ENCODE results near the gene ZNF407.

Gene ZNF407

DNA sequence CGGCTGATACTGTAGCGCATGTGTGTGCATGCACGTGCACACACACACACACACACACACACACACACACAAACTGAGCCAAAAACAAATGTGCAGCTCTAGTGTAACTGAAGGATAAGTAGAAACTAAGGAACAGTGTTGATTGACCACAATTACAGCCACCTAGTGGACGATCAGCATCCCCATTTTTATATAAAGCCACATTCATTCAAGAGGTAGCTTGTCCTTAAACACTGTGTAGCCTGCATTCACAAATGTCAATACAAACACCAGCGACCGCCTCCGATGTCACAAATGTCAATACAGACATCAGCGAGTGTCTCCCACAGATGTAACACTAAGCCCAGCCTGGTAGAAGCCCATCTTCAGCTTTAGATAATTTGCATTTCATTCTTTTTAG lies 443.9 kb downstream of the ZNF407 start:
- DNase-seq (ENCODE audit: low read depth in 1 of 2, low spot score in 1 of 2), result no peak

DNA sequence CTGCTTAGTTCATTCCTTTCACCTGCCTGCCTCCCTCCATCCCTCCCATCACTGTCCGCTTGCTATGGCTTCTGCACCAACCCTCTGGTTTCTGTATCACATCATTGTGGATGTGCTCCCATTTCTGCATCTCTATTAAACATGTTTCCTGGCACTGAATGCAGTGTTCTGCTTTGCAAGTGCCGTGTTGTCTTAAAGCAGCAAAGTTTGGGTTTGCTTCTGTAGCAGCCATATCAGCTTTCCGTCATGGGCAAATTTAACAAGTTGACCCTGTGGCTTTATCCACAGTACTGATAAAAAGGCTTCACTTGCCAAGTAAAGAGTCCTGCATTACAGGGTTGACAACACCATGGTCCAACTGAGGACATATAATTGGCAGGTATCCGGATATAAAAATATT lies 445.8 kb downstream of the ZNF407 start:
- DNase-seq (ENCODE audit: low read depth in 1 of 2, low spot score in 1 of 2), result no peak

DNA sequence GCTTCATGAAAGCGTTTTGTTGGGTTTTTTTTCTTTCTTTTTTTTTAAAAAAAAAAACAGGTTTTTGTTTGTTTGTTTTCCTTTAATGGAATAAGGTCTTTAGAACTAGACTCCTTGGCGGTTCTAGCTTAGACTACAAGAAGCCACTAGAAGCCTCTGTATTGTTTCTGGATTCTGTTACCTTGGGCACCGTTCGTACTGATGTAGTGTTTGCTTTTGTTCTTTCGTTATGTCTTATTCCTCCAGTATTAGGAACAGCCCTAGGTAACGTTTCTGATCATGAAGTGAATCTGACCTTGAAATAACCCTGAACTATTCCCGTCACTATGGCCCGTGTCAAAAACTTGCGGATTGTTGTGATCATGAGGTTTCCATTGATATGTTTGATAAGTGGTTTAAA lies 446.6 kb downstream of the ZNF407 start:
- no peak for DNase-seq (ENCODE audit: low read depth in 1 of 2, low spot score in 1 of 2)

DNA sequence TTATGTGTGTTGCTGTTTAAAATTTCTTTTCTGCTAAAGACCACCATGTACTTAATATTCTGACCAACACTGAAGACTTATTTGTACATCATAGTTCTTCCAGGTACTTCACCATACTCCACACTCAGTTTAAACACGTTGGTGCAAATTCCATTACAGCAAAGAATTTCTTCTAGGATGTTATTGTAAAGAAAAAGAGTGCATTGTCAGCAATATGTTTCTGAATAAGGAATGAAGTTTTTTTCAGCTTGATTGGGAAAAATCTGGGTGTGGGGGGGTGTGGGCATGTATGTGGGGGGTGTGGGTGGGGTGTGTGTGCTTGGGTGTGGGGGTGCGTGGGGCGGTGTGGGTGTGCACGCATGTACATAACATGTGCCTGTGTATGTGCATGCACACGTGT lies 447.1 kb downstream of the ZNF407 start:
- DNase-seq (ENCODE audit: low read depth in 1 of 2, low spot score in 1 of 2), result no peak

DNA sequence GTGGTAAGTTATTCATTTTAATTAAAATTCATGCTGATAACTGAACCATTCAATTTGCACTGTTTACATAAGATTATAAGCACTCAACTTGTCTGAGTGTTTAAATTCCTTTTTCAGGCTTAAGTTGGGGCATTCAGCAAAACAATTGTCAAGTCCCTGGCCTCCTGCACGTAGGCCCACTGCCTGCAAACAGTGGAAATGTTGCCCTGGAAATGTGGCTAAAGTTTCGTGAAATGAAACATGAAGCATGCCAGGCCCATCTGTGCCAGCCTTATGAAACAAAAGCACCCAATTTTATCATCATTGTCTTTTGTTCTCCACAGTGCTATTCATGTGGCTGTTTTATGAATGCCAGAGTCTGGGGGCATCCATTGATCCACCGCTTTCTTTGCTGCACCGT lies 447.6 kb downstream of the ZNF407 start:
- no peak for DNase-seq (ENCODE audit: low read depth in 1 of 2, low spot score in 1 of 2)

DNA sequence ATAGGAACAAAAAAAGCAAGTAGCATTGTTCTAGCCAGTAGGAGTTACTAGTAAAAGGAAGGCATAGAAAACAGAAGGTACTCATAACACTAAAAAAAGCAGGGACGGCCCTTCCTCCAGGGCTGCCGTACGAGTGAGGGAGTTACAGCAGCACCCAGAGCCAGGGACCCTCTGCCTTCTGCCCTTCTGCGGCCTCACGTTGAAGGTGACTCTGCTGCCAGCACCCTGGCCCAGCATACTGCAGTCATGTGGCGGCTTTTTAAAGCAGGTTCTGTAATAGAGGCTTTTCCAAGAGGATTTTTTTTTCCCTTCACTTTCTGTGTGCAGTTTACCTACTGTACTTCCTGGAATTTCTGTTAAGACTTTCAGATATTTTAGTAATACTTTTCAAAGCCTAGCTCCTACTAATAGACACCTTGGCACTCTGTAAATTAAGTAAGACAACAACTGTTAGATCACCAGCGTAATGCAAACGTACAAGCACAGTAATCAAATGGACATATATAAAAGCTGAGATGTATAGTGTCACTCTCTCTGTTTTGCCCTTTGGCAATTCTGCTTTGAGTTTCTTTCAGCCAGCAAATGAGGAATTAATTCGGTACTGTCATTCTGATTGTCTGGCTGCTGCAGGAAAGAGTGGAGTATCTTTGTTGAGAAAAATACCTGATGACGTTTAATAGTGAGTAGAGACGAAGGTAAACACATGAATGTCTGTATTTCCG lies 449.7 kb downstream of the ZNF407 start:
- DNase-seq (ENCODE audit: low read depth in 1 of 2, low spot score in 1 of 2), result no peak

DNA sequence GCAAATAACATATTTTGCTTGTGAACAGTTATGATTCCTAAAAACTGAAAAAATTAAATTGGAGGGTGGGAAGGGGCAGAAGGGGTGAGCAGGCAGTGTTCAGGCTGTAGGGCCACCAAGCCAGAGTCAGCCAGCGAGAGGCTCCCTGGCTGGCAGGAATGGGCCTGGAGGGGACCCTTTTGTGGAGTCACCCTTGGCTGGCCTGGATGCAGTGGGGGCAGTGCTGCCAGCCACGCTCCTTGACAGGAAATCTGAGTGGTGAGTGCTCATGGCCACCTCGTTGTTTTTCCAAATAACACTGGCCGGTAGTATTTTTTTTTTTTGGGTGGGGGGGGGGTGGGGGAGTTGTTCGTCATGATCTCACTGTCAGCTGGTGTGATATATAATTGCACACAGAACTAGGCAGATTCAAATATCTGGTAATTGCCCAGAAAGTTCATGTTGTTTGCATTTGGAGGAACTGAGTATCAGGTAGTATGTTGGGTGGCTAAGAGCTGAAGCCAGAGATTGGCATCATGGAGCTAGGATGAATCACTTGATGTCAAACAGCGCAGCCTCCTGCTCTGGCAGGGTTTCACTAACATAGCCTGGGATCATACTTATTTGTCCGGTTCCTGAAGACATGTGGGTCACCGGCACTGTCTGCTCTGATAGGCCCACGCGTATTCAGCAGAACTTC lies 451.2 kb downstream of the ZNF407 start:
- DNase-seq (ENCODE audit: low read depth in 1 of 2, low spot score in 1 of 2), result no peak

DNA sequence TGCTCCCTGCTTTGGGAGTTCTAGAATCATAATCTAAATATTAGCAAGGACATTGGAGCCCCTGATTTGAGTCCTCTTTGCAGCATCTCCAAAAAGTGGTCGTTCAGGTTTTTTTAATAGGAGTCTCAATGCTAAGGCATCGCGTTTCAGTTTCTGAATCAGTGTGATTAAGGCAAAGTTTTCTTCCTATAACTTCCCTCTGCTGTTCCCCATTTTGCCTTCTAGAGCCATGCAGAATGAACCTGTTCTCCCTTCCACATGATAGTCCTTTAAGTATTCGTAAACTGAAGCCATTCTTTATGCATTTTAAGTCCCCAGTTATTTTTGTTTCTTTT lies 451.8 kb downstream of the ZNF407 start:
- no peak for DNase-seq (ENCODE audit: low read depth in 1 of 2, low spot score in 1 of 2)

DNA sequence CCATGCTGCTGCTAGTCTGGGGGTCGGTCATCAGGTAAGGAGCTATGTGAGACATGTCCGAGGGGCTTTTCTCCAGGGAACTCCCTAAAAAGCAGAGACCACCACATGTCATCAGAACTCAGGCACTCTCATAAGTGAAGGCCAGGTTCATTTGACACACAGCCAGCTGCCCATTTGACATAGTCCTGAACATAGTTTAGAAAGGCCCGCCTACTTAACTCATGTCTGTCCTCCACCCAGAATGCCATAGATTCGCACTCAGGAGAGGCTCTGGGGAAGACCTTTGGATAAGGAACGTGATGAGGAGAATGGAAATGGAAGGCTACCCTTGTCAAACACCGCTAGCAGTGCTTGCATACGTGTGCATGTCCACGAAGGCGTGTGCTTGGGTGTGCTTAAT lies 454.1 kb downstream of the ZNF407 start:
- no peak for DNase-seq (ENCODE audit: low read depth in 1 of 2, low spot score in 1 of 2)

DNA sequence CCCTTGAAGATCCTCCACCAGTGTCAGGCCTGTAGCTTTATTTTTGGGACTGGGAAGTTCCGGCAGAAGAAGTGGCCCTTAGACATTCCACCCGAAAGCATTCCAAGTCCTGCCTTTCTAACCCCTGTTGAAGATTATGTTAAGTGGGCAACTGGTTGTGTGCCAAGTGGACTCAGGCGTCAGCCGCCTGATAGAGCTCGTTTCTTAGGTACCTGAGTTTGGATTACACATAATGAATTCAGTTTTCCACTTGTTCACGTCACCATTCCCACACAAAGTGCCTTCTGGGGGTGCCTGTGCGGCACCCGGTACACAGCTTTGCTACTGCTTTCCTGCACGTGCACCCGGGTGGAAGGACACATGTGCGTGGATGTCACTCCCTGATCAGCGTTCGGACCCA lies 454.8 kb downstream of the ZNF407 start:
- DNase-seq (ENCODE audit: low read depth in 1 of 2, low spot score in 1 of 2), result no peak

DNA sequence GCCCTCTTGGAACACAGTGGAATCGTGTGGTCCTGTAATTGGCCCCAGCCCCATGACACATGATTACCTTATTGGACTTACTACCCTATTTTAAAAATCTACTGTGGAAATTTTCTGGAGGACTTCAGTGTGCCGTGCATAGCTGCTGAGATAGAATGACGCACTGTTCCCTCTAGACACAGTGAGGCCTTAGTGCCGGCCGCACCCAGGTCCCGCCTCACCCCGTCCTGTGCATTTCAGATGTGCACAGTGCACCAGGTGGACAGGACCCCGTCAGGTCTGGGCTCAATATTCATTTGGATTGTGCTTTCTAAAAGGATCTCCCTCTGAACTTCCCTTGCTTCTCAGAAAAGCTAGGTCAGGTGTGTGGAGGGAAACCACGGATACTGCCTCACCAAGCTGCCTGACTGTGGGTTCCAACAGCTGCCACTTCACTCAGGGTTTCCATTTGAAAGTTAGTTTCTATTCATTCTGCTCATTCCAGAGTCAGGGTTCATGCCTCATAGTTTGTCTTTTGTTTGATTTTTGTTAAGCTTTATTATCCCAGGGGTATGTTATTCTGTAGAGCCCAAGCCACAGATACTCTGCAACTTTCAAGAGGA lies 455.5 kb downstream of the ZNF407 start:
- DNase-seq (ENCODE audit: low read depth in 1 of 2, low spot score in 1 of 2), result no peak

DNA sequence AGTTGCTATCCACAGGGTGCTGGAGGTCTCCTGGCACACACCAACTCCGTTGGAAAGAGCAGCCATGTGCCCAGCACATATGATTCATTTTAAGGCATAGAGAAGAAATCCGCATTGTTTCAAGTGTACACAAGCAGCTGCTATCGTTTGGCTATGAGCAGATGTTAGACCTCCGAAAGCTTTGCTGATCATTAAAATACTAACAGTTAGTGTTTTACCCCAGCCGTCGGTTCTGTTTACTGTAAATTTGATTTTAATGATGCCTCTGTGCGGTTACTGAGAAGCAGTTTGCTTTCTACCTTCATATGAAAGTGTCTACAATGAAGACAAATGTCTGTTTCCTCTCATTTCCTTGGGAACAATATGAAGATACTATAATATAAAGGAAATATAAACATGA lies 456.4 kb downstream of the ZNF407 start:
- no peak for DNase-seq (ENCODE audit: low read depth in 1 of 2, low spot score in 1 of 2)

DNA sequence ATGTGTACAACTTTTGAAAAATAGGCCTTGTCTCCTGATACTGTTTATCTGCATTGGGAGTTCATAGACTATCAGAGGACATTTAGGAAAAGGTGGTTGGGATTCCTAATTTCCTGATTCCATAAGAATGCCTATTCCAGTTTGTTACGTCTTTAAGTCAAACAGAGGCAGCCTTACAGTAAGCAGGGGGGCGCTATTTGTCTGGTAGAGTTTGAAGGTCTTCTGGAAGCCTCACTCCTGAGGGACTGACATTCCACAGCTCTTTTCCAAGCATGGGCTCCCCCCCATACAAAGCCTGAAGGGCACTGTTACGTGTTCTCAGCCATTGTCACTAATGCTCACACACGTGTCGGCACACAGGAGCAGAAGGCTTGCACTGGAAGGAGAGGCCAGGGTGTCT lies 456.9 kb downstream of the ZNF407 start:
- no peak for DNase-seq (ENCODE audit: low read depth in 1 of 2, low spot score in 1 of 2)

DNA sequence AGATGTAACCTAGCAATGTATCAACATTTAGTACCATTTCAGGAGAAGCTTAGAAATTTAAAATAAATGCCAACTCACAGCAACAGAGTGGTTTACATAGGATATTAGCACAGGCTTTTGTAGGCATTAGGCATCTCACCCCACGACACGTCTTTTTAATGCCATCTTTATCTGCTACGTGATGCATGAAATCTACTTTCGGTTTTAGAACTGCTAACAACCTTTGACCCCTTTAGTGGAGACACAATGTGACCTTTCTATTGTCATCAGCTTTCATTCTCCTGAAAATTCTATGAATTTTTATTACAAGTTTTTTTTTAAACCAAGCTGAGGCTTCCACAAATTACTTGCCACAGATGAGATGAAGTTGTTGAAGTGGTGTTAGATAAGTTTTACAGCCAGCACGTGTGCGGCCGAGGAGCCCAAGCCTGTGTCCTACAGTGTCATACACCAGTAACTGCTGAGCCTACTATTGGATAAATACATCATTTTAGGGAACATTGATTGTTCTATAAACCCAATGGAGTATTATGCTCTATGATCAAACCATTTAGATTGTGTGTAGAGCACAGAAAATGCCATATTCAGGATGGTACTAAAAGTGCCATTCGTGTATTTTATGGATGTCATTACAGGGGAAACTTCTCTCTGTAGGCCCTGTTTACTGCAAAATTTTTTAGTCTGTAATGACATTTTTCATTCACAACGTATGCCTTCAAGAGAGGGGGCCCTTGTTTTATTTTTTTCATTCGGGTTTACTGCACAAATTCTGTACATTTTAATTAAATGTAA lies 459.7 kb downstream of the ZNF407 start:
- no peak for DNase-seq (ENCODE audit: low read depth in 1 of 2, low spot score in 1 of 2)

DNA sequence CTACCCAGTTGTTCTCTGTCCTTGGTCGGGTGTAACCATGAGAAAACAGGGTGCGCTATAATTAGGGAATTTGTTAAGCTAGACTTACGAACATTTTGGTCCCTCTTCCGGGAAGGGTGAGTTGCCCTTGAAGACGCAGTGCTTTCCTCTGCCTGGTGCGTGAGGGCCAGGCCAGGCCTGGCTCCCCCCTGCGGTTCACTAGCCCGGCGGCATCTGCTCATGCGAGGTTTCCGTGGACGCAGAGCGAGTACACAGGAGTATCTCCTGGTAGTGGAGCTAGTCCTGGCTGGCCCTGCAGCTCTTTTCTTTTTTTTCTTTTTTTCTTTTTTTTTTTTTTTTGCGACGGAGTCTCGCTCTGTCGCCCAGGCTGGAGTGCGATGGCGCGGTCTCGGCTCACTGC lies 462.5 kb downstream of the ZNF407 start:
- DNase-seq (ENCODE audit: low read depth in 1 of 2, low spot score in 1 of 2), result no peak

DNA sequence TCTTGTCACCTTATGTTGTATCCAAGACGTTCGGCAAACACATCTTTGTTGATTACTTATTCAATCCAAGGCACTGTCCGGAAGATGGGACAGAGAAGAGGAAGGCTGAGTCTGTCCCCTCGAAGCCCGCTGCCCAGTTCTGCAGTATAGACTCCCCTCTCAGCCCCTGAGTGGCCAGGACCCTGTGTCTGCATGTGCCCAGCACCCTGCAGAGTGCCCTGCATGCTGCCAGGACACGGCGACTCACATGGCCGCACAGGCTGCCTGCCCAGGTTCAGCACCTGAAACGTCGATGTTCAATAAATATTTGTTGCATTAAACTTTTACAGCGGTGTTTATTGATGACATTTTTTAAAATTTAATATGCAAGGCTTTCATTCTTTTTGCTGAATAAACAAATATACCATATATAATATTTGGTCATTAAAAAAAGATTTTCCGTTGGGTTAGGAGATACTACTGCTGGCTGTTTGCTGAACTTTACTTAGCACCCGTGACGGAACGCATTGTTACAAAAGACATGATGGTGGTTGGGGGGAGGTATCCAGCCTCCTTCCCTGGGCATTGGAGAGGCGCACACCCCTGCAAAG lies 464.7 kb downstream of the ZNF407 start:
- DNase-seq (ENCODE audit: low read depth in 1 of 2, low spot score in 1 of 2), result no peak

DNA sequence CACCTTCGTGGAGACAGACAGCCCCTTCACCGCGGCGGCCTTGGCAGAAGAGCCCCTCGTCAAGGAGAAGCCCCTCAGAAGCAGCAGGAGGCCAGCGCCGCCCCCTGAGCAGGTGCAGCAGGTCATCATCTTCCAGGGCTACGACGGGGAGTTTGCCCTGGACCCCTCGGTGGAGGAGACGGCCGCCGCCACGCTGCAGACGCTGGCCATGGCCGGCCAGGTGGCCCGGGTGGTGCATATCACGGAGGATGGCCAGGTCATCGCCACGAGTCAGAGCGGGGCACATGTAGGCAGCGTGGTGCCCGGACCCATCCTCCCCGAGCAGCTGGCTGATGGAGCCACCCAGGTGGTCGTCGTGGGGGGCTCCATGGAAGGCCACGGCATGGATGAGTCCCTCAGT lies 465.5 kb downstream of the ZNF407 start:
- no peak for DNase-seq (ENCODE audit: low read depth in 1 of 2, low spot score in 1 of 2)

DNA sequence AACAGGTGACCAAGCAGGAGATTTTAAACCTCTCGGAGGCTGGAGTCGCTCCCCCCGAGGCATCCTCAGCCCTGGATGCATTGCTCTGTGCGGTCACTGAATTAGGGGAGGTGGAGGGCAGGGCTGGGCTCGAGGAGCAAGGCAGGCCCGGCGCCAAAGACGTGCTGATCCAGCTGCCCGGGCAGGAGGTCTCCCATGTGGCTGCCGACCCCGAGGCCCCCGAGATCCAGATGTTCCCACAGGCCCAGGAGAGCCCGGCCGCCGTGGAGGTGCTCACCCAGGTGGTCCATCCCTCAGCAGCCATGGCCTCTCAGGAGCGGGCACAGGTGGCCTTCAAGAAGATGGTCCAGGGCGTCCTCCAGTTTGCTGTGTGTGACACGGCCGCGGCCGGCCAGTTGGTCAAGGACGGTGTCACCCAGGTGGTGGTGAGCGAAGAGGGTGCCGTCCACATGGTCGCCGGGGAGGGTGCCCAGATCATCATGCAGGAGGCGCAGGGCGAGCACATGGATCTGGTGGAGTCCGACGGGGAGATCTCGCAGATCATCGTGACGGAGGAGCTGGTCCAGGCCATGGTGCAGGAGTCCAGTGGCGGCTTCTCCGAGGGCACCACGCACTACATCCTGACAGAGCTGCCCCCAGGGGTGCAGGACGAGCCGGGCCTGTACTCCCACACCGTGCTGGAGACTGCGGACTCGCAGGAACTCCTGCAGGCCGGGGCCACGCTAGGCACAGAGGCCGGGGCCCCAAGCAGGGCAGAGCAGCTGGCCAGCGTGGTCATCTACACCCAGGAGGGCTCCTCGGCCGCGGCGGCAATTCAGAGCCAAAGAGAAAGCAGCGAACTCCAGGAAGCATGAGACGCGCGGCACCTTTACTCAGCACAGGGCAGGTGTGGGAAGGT lies 466.2 kb downstream of the ZNF407 start:
- DNase-seq (ENCODE audit: low read depth in 1 of 2, low spot score in 1 of 2), result no peak

DNA sequence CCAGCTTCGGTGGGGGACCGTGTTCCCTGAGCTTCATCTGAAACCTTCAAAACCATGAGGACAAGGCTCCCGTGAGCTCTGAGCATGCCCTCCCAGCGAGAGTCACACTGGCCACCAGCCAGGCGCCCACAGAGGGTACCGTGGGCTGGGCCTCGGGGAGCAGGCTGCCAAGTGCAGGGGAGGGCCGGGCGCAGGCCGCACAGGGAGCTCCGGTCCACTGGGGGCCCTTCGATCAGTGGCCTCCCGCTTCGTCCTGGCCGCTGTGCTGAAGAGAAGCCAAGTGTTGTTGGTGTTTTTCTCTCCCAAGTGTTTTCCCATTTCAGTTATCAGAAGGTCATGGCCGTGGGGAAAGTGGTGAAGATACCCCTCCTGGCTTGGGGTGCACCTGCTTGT lies 466.8 kb downstream of the ZNF407 start:
- DNase-seq (ENCODE audit: low read depth in 1 of 2, low spot score in 1 of 2), result no peak

DNA sequence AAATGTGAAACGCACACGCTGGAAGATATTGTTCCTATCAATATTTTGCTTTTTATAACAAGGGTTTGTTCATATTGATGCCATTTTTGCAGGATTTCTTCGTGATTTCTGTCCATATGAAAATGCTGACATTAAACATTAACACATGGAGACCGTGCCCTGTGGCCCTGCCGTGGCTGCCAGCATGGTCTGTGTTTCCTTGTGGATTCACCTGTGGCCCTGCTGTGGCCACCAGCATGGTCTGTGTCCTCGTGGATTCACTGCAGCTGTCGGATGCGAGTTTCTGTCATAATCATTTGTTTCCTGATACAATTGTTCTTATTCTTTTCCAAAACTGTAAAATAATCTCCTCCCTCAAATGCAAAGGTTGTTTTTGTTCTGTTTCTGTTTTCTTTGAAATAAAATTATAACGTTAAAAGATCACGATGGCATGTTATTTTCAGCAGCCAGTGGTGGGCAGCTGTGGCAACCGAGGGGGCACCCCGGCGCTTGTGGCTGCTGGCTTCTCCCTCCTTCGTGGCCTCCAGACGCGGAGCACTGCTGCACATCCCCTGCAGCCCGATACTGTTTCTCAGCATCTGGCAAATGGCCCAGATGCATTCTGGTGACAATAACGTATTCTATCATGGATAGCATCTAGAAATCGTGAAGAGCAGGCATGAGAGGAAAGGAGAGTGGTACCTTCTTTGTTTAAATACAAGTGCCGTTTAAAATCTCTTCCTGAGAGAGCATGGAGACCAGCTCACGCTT lies 467.8 kb downstream of the ZNF407 start:
- DNase-seq (ENCODE audit: low read depth in 1 of 2, low spot score in 1 of 2), result no peak

Measured in activated CD4-positive, alpha-beta T cell treated with anti-CD3 and anti-CD28 coated beads, Interleukin-2, amount 50 U/mL, for 24 hours (primary cell).